ENCODE data around the gene LRP1-AS.

LRP1-AS gene

DNA sequence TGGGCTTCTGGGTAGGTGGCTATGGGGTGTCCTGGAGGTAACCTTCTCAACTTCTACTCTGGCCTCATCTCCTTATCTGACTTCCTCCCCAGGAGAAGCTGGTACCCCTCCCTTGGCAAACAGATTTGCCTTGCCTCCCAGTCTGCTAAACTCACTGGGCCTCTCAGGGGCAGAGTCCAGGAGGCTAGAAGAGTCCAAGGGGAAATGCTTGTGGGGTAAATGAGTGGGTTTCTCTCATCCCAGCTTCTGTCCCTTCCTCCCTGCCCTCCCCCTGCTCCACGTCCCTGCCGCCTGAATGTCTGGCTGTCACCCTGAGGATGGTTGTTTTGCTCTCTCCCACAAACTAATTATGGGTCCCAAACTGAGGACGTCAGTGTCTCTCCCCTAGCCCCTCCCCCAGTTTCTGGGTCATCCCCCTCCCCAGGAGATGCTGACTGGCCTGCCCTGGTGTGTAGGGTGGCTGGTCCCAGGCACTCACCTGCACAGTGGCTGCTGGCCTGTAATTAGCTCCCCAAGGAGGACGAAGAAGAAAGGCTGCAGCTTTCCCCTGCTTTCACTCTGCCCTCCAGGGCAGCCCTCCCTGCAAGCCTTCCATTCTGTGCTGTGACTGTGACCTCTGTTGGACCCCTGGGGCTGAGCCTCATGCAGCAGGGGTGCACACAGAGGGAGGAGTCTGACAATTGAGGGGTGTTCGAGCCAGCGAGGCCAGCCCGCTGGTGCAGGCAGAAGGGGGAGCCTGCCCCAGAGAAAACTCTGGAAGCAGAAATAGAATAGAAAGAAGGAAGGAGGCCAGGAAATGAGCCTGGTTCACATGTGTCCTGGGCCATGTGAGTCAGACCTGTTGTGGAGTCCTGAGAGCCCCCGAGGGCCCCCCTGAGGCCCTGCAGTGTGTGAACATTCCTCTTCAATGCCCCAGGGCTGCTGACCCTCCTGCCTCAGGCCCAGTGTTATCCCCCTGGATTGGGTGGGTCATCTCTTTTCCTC, at the start of gene LRP1-AS:
Gene LRP1-AS (minus strand): TSS at position 659 of the 984 bp plus-strand sequence.
- TF ChIP-seq, protein P1, sequence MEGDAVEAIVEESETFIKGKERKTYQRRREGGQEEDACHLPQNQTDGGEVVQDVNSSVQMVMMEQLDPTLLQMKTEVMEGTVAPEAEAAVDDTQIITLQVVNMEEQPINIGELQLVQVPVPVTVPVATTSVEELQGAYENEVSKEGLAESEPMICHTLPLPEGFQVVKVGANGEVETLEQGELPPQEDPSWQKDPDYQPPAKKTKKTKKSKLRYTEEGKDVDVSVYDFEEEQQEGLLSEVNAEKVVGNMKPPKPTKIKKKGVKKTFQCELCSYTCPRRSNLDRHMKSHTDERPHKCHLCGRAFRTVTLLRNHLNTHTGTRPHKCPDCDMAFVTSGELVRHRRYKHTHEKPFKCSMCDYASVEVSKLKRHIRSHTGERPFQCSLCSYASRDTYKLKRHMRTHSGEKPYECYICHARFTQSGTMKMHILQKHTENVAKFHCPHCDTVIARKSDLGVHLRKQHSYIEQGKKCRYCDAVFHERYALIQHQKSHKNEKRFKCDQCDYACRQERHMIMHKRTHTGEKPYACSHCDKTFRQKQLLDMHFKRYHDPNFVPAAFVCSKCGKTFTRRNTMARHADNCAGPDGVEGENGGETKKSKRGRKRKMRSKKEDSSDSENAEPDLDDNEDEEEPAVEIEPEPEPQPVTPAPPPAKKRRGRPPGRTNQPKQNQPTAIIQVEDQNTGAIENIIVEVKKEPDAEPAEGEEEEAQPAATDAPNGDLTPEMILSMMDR (conservative IDR thresholded peaks at IDR 0.05; ENCODE audit: low read depth, low read length), result no peak
- no peak within 1 kb of the TSS for H3K4me3 ChIP-seq (ENCODE audit: low read length)
- no peak for DNase-seq (ENCODE audit: low read depth)

DNA sequence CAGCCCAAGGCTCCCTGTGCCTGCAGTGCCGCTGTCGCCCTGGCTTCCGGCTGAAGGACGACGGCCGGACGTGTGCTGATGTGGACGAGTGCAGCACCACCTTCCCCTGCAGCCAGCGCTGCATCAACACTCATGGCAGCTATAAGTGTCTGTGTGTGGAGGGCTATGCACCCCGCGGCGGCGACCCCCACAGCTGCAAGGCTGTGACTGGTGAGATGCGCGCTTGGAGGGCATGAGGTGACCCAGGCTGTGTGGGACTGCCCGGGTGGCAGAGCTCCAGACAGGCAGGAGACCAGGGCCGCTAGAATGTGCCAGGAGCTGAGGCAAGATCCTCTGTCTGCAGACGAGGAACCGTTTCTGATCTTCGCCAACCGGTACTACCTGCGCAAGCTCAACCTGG, 49.5 kb upstream of the LRP1-AS start:
- H3K4me3 ChIP-seq (ENCODE audit: low read length), result no peak overlapping the region
- no peak for DNase-seq (ENCODE audit: low read depth)
- TF ChIP-seq, protein P1 (conservative IDR thresholded peaks at IDR 0.05; ENCODE audit: low read depth, low read length), result no peak

DNA sequence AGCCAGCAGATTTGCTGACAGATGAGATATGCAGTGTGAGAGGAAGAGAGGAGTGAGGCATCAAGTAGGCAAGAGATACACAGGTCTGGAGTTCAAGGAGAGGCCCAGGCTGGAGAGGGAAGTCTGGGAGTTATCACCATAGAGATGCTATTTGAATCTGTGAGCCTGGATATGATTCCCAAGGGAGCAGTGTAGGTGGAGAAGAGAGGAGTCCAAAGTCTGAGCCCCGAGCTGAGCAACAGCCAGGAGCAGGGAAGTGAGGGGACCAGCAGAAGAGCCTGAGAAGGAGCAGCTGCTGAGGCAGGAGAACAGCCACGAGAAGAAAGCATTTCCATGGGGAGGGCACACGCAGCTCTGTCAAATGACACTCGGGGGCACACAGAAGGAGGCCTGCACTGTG, 49.0 kb upstream of the LRP1-AS start:
- no peak for DNase-seq (ENCODE audit: low read depth)
- H3K4me3 ChIP-seq (ENCODE audit: low read length), result no peak overlapping the region
- TF ChIP-seq, protein P1 (conservative IDR thresholded peaks at IDR 0.05; ENCODE audit: low read depth, low read length), result no peak

DNA sequence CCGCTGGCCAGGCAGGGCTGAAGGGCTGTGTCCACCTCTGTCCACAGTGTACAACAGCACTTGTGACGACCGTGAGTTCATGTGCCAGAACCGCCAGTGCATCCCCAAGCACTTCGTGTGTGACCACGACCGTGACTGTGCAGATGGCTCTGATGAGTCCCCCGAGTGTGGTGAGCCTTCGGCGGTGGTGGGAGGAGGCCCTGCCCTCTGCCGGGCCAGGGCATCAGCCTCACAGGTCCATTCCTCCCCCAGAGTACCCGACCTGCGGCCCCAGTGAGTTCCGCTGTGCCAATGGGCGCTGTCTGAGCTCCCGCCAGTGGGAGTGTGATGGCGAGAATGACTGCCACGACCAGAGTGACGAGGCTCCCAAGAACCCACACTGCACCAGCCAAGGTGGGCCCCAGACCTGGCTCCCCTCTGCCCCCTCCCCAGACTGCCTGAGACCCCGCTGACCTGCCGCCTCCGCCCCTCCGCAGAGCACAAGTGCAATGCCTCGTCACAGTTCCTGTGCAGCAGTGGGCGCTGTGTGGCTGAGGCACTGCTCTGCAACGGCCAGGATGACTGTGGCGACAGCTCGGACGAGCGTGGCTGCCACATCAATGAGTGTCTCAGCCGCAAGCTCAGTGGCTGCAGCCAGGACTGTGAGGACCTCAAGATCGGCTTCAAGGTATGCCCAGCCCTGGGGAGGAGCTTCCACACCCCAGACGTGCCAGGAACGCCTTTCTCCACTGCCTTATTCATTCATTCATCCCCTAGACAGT, 48.4 kb upstream of the LRP1-AS start:
- TF ChIP-seq, protein P1 (conservative IDR thresholded peaks at IDR 0.05; ENCODE audit: low read depth, low read length), result no peak
- H3K4me3 ChIP-seq (ENCODE audit: low read length), result no peak overlapping the region
- no peak for DNase-seq (ENCODE audit: low read depth)

DNA sequence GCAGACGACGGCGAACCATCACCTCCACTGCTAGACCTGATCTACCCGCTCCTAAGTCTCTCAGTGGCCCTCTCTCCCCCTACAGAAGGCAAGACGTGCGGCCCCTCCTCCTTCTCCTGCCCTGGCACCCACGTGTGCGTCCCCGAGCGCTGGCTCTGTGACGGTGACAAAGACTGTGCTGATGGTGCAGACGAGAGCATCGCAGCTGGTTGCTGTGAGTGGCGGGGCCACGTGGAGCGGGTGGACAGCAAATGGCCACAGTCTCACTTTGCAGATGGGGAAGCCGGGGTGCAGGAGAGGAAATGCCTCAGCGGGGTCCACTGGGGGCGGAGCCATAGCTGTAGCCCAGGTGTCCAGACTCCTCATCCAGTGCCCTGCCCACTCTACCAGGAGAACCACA, 47.8 kb upstream of the LRP1-AS start:
- TF ChIP-seq, protein P1 (conservative IDR thresholded peaks at IDR 0.05; ENCODE audit: low read depth, low read length), result no peak
- DNase-seq (ENCODE audit: low read depth), result no peak
- no peak overlapping the region for H3K4me3 ChIP-seq (ENCODE audit: low read length)

DNA sequence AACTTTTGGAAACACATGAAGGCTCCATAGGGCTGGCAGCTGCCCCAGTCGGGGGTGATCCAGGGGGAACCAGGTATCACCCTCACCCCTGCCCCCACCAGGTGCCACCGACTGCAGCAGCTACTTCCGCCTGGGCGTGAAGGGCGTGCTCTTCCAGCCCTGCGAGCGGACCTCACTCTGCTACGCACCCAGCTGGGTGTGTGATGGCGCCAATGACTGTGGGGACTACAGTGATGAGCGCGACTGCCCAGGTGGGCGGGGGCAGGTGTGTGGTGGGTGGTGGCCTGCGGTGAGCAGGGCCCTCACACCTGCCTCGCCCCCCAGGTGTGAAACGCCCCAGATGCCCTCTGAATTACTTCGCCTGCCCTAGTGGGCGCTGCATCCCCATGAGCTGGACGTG, 46.8 kb upstream of the LRP1-AS start:
- TF ChIP-seq, protein P1 (conservative IDR thresholded peaks at IDR 0.05; ENCODE audit: low read depth, low read length), result no peak
- no peak for DNase-seq (ENCODE audit: low read depth)
- no peak overlapping the region for H3K4me3 ChIP-seq (ENCODE audit: low read length)

Data from retinal pigment epithelial cell (primary cell).